Glomerular endothelial cell (primary cell): ENCODE results near the gene TIMM13. TPM values are rescaled to one million over a fixed set of nuclear protein-coding genes. Genes with fewer than 3 reads are reported as not detected.
"Not testable (repeated sequence)": the region's sequence is repeated elsewhere in the genome, so short reads cannot be mapped to it uniquely, and the experiment has no call there.

Experiments used
- DNase-seq: peaks from one replicate; pipeline ENCODE4 v3.0.0-alpha.2; 2011; ENCODE audit warnings: low read depth, low spot score; ENCODE audit errors: extremely low read depth
- total RNA-seq: library from RNA; depleted of rRNA; stranded (reverse); fragments of >200 nt; gene quantifications from 2 replicates; pipeline ENCODE4 v1.2.3, GENCODE V29; 2015

The TIMM13 gene
- total RNA-seq, 1 donor from 2014 or later, result 47.1 TPM

DNA sequence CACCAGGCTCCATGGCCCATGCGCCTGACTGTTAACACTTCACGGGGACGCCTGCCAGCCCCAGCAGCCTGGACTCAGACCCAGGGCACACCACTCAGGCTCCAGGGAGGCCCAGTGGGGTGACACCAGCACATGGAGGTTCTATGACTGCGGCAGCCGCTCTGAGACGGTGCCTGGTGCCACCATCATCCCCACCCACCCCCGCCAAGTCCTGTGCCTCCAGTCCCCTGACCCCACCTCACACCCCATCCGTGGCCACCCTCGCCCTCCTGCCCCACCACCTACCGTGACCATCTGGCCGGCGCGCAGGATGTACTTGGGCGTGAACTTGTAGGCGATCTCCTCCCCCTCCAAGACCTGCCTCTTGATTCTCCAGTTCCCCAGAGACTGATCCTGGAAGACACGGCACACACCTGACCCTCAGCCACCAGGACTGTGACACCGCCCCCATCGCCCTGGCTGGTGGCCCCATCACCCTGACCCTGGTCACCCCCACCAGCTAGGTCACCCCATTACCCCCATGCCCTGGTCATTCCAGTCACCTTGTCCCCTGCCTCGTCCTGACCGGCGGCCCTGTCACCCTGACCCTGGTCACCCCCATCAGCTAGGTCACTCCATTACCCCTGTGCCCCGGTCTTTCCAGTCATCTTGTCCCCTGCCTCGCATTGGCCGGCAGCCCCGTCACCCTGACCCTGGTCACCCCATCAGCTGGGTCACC lies 4.9 kb upstream of the TIMM13 start:
- DNase-seq, result no peak

DNA sequence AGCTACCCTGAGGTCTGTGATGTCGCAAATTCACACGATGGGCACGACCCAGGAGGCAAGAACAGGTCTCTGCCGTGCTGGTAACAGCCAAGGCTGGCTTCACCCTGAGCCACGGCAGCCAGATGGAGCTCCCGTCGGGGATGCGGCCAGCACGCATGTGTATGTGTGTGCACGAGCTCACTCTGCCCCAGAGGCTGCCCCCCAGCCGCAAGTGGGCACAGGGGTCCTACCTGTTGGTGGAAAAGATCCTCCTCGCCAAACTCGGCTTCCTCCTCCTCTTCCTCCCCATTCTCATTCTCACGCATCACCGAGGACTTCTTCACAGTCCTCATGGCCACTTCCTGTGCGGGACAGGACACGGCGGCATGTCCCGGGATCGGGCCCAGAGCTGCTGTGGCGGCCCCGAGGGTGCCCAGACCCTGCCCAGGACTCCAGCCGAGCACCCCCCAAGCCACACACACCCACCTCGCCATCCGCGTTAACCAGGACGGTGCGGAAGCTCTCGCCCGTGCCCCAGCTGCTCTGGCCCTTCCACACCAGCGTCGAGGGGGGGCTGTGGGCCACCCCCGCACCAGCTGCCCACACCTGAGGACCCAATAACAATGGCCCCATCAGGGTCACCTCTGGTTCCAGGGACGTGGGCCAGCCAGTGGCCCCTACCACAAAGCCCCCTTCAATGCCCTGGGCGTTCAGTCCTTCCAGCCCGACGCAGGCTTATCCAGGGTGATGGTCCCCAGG lies 4.1 kb upstream of the TIMM13 start:
- DNase-seq, result no peak

DNA sequence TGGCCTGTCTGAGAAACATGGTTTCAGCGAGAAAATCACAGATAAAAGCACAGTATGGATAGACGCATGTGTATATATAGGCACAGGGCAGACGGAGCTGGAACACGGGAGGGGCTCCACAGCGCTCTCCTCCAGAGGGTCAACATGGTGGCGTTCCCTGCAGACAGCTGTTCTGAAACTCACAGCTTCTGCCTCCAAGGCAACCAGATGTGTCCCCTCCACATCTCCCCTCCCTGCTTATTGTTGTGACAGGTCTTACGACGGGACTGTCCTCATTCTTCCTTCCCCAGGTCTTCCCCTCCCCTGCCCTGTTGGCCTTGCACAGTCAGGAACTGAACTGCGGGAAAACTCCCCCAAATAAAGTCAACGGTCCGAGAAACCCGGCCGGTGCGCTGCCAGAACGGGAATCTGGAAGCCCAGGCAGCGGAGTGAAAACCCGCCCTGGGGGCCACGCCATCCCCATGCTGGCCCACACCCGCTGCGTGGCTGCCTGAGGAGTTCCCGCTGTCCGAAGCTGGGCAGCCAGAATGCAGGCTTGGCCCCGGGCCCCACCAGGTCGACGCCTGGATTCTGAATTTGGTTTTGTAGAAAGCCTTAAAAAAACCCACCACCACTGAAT lies 2.6 kb upstream of the TIMM13 start:
- no peak for DNase-seq

DNA sequence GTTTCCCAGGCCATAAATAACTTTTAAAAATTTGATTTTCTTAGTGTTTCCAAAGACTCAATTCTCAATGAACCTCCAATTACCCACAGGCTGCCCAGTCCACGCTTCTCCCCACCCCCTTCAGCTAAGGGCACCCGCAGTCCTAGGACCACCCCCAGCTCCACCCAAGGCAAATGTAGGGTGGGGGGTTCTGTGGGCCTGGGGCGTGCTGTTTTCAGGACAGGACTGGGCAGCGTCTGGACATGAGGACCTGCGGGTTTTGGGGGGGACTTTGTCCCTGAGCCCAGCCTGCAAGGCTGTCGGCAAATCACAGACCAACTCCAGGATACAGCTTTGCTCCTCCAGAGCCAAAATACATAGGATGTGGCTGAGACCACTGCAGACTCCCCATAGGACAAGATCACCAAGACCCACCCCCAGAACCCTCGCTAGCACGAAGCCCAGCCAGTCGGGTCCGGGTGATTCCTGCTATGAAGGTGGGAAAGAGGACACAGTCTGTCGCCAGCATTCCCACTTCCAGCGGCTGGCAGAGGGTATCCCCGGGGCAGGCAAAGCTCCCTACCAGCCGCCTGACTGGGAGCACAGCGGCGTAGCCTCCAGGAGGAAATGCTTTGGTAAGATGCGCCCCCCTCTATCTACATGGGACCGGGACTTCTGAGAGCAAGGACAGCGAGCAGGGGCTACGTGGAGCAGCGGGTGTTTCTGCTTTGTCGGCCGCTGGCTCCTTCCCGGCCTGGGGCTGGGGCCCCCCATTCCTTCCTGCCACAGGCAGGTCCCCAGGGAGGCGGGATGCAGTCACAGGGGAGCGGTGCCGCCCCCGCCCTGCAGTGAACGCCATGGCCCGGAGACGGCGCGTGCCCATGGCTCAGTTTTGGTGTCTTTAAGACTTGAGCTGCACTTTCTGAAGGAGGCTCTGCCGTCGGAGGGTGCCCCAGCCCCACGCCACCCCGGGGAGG lies 1.6 kb upstream of the TIMM13 start:
- DNase-seq, result no peak

DNA sequence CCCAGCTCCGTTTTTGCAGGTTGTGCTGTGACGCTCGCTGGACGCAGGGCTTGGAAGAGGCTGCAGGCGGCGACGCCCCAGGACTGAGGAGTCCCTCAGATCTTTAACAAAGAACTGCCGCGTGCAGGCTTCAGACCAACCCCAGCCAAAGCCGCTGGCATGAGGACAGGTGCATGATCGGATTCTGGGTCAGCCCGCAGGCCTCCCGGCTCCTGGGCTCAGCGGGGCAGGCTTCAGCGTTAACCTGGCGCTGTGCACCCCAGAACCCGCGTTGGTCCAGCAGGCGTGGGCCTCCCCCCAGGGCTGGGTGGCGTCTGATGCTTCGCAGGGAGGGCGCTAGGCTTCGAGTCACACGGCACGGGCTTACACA lies 920 bp upstream of the TIMM13 start:
- no peak for DNase-seq

DNA sequence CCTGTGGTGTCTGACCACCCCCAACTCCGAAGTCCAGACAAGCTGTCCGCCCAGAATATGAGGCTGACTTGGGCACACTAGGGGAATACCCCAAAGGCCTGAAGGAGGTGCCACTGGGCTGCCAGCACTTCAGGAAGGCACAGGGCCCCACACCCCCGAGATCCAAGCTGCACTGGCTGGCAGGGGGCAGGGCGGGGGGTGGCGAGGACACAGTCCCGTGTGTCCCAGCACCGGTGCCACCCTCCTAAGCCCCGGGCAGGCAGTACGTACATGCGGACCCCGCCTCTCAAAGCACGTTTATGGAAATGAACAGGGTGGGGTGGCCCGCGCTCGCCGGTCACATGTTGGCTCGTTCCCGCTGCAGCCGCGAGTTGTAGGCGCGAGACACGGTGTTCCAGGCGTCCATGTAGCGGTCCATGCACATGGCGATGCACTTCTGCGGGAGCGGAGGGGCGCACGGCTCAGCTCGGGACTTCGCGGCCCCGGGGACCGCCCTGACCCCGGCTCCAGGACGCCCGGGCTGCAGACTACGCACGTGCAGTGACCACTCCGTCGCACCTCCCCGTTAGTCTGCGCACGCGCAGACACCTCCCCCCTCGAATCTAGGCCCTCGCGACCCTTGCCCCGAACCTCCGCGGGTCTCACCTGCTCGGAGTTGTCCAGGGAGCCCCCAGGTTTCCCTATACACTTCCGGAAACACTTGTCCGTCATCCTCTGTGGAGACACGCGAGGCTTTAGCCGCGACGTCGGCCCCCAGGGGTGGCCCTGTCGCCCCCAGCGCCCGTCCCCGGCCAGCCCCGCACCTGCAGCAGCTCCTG lies 566 bp downstream of the TIMM13 start:
- DNase-seq, result no peak

DNA sequence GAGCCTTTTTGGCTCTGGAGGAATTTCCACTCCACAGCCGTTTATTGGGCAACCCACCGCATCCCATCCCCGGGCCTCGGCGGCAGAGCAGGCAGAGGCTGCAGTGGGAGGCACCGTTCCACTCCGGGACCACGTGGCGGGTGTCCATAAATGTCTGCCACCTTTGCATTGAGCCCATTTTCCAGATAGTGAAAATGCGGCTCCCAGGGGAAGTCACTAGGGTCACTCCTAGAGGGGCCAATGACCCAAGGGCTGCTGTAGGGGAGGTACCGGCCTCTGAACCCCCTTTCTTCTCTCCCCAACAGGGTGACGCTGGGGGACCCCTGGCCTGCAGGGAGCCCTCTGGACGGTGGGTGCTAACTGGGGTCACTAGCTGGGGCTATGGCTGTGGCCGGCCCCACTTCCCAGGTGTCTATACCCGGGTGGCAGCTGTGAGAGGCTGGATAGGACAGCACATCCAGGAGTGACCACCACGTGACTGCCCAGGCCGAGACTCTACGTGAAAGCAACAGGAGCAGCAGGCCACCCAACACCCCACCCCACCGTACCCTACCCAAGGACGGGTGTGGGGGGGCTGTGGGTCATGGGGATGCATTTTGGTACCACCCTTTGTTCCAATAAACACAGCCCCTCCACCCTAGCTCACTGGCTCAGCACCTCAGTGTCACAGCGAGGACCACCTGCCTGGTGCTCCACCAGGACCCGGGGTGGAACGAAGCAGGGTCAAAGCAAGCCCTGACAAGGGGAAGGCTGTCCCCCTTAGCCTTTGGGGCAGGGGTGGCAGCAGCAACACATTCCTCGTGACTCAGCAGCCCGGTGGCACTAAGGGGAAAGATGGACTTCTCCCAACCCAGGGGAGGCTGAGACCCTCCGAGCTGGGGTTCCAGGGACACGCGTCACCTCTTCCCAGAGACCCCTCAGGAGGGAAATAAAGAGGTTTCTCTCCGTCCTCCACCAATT lies 1.5 kb downstream of the TIMM13 start:
- no peak for DNase-seq

DNA sequence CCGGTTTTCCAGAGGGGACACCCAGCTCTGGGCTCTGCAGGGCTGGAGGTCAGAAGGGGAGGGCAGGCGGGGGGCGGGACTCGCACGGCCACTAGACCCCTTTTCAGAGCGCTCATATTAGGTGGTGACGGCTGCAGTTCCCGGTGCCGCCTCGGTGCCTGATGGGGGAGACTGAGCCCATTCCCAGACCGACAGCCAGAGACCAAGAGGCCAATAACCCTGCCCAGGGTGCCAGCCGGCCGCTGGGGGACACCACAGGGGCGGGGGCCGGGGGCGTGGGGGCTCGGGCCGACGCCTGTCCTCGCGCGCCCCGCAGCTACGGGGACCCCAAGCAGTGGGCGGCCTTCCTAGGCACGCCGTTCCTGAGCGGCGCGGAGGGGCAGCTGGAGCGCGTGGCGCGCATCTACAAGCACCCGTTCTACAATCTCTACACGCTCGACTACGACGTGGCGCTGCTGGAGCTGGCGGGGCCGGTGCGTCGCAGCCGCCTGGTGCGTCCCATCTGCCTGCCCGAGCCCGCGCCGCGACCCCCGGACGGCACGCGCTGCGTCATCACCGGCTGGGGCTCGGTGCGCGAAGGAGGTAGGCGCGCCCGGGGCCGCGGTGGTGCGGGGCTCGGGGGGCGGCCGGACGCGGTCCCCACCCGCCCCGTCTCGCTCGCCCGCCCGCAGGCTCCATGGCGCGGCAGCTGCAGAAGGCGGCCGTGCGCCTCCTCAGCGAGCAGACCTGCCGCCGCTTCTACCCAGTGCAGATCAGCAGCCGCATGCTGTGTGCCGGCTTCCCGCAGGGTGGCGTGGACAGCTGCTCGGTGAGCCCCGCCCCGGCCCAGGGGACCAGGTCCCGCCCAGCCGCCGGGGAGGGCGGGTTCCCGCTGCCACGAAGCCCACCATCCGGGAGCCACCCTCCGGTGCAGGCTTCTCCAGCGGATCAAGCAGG lies 2.4 kb downstream of the TIMM13 start:
- no peak for DNase-seq

DNA sequence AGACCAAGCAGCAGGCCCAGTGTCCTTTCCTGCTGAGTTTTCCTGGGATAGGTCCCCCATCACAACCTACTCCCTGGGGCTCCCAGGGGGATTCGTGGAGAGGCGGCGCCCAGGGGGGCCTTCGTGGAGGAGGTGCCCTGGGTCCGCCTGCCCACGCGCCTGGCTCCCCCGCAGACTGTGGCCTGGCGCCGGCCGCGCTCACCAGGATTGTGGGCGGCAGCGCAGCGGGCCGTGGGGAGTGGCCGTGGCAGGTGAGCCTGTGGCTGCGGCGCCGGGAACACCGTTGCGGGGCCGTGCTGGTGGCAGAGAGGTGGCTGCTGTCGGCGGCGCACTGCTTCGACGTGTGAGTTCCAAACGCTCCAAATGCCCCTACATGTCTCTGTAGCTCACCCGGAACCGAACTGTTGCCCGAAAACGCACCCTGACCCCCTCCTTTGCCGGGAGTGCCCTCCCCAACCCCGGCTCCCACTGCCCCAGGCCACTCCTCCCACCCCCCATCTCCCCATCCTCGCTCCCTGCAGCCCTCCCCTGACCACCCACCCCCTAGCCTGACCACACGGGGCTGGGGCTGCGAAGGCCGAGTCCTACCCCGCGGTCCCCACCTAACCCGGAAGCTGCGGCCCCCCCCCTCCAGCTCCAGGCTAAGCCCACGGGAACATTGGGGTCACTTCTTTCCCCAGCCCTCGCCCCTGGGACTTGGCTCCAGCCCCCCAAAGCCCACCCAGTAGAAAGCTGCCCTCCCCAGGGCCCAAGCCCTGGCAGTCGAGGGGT lies 3.3 kb downstream of the TIMM13 start:
- no peak for DNase-seq

DNA sequence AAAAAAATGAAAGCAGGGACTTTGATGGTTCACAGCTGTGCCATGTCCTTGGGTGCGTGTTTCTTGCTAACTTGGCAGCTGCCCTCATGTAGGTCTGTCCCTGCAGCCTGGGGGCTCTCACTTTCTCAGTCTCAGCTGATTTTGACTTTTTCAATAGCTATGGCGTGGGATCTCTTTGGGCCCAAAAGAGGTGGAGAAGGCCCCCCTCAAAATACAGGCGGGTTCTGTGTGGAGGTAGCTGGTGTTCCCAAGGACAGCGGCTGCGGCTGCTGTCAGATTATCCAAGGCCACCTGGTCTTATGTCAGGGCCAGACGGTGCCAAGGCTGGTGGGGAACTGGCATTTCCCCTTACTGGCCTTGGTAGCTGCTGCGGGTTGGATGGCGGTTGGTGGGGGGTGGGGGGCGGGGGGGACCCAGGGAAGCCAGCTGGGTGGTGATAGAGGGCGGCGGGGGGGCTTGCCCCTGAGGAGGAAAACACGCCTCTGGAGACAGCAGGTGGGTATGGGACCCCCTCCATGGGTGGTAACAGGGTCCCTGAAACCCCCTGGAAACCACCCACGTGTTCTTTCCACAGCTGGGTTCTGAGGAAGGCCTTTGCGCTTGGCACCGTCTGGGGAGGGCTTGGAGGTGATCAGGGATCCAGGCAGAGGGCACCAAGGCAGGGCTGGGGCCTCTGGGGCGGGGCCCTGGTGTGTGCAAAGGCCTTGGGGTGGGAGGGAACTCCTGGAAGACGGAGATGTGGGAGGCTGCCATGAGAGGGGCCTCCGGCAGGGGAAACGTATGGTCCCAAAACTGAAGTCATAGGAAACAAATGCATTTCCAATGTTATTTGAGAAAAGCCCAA lies 4.1 kb downstream of the TIMM13 start:
- DNase-seq, result no peak

DNA sequence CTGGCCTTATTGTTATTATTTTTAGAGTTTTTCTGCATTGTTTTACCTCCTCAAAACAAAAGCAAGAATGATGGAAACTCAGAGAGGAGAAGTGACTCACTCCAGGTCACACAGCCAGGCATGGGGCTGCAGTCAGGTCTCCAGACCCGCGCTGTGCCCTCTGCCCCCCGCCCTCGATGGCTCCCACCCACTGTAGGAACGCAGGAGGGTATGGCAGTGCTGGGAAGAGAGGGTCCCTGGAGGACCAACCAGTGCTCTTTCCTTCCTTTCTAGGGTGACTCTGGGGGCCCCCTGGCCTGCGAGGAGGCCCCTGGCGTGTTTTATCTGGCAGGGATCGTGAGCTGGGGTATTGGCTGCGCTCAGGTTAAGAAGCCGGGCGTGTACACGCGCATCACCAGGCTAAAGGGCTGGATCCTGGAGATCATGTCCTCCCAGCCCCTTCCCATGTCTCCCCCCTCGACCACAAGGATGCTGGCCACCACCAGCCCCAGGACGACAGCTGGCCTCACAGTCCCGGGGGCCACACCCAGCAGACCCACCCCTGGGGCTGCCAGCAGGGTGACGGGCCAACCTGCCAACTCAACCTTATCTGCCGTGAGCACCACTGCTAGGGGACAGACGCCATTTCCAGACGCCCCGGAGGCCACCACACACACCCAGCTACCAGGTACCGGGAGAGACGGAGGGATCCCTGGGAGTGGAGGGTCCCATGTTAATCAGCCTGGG lies 5.6 kb downstream of the TIMM13 start:
- no peak for DNase-seq

DNA sequence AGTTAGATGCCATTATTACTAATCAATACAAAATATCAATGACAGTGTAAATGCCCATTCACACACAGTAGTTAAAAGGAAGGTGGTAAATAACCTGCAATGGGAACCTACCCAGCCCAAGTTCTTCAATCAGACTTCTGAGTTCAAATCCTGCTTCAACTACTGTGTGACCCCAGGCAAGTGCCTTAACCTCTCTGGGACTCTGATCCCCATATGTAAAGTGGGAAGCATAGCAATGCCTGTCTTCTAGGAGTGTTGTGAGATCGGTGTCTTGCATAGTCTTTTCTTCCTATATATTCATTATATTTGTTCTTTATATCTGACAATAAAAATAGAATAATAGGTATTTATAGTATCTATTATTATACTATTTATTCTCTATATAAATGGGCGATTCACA lies 6.9 kb downstream of the TIMM13 start:
- DNase-seq, result no peak

DNA sequence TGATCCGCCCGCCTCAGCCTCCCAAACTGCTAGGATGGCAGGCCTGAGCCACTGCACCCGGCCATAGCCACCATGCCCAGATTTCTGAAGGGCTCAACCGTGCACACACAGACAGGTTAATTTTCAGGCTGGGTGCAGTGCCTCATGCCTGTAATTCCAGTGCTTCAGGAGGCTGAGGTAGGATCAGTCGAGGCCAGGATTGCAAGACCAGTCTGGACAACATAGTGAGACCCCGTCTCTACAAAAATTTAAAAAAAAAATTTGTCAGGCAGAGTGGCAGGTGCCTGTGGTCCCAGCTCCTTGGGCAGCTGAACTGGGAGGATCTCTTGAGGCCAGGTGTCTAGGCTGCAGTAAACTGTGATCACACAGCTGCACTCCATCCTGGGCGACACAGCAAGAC lies 7.6 kb downstream of the TIMM13 start:
- DNase-seq, result no peak

DNA sequence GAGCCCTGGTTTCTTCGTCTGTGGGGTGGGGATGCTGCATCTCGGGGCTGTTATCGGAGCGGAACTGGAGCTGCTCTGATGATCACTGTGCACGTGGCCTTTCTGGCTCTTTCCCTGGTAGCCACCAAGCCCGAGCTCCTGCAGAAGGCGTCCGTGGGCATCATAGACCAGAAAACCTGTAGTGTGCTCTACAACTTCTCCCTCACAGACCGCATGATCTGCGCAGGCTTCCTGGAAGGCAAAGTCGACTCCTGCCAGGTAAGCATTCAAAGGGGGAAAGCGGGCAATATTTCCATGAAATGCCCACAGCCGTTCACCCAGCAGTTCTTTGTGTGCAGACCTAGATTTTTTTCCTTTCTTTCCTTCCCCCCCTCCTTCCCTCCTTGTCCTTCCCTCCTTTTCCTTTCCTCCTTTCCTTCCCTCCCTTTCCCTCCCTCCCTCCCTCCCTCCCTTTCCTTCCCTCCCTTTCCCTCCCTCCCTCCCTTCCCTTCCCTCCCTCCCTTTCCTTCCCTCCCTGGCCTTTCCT lies 9.4 kb downstream of the TIMM13 start:
- no peak for DNase-seq

DNA sequence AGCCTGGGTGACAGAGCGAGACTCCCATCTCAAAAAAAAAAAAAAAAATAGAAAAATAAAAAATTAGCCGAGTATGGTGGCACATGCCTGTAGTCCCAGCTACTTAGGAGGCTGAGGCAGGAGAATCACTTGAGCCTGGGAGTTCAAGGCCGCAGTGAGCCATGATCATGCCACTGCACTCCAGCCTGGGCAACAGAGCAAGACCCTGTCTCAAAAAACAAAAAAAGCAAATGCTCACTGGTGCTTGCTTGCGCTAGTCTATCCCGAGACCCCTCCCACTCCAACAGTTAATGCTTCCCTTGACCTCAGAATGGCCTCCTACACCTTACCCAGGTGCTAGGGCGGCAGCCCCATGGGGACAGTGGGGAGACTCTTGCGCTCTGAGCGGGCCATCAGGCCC lies 9.9 kb downstream of the TIMM13 start:
- not testable (repeated sequence) for DNase-seq
